Measurements from ENCODE around the gene RFNG. TPM values are rescaled to one million over a fixed set of nuclear protein-coding genes. Genes with fewer than 3 reads are reported as not detected.
A peak's percentile ranks its signal among the peaks of the same experiment; 100 is the strongest.

The RFNG gene
- total RNA-seq, 4 donors from 2014 or later, result 33.2 to 92.0 (median 48.8) TPM

GRCh38 chr17:82029990-82030469 is 21.6 kb downstream of the RFNG start:
- in situ Hi-C loops (cut with MboI; ENCODE audit: low pct_ligation_motif_present in 1 of 4, low pct_unique_long_range_greater_than_20kb in 1 of 4, low sequenced_read_pairs in 3 of 4) (loop anchor here (5.0 to 25.0 kb wide), 3 partner anchors 125 to 132 kb away; no protein-coding TSS in a partner anchor), intact Hi-C loops (cut with DNase I; ENCODE audit: low total_unique reads) (loop anchor here (1.0 to 5.0 kb wide), 2 partner anchors 124 to 468 kb away; no protein-coding TSS in a partner anchor)
- Histone ChIP-seq H3K4me3 (peak overlapping the region in 2 of 4 donors; percentile 49 to 61), H3K27ac (peak overlapping the region in 1 of 4 donors; percentile 90), H3K27me3 (peaks cover 9% of the 10 kb centered on the region), H3K4me1 (peaks cover 4 to 20% (median 17%) of the 10 kb centered on the region in 4 donors), H3K9me3 (no peaks in the 10 kb centered on the region), H3K36me3 (no peaks in the 10 kb centered on the region)
- 59% methylated on average over 29 of the region's 31 CpGs; no CpG with 5 or more reads in 1 of the 2 donors for WGBS, 2 donors (ENCODE audit: low coverage in 1 of 2)
- TF ChIP-seq POLR2A (IDR thresholded peaks at IDR 0.05) (no peak), POLR2AphosphoS5 (IDR thresholded peaks at IDR 0.05) (no peak), CTCF (IDR thresholded peaks at IDR 0.05) (no peak), EP300 (IDR thresholded peaks at IDR 0.05; ENCODE audit: low read depth) (no peak)
- no peak for DNase-seq

- DNase-seq, result no peak
- Histone ChIP-seq H3K27ac (no peak overlapping the region), H3K9me3 (no peaks in the 10 kb centered on the region), H3K27me3 (peaks cover 9% of the 10 kb centered on the region), H3K4me1 (peaks cover 4 to 25% (median 18%) of the 10 kb centered on the region in 4 donors), H3K4me3 (no peak overlapping the region), H3K36me3 (no peaks in the 10 kb centered on the region)
- 90% methylated on average over 9 of the region's 16 CpGs; no CpG with 5 or more reads in 1 of the 2 donors for WGBS, 2 donors (ENCODE audit: low coverage in 1 of 2)
- intact Hi-C loops (cut with DNase I; ENCODE audit: low total_unique reads) (no loop called here), in situ Hi-C loops (cut with MboI; ENCODE audit: low pct_ligation_motif_present in 1 of 4, low pct_unique_long_range_greater_than_20kb in 1 of 4, low sequenced_read_pairs in 3 of 4) (loop anchor here in 3 of 4 donors (5.0 to 25.0 kb wide), 2 partner anchors 128 to 133 kb away; no protein-coding TSS in a partner anchor)
- TF ChIP-seq POLR2AphosphoS5 (IDR thresholded peaks at IDR 0.05), result no peak
- no peak for TF ChIP-seq POLR2A (IDR thresholded peaks at IDR 0.05)
- no peak for TF ChIP-seq CTCF (IDR thresholded peaks at IDR 0.05)
- TF ChIP-seq EP300 (IDR thresholded peaks at IDR 0.05; ENCODE audit: low read depth), result no peak
Observed at GRCh38 chr17:82029391-82029790, 22.2 kb downstream of the RFNG start.

GRCh38 chr17:82028966-82029365 is 22.6 kb downstream of the RFNG start:
- no peaks in the 10 kb centered on the region for H3K36me3 ChIP-seq
- peaks cover 6 to 30% (median 22%) of the 10 kb centered on the region in 4 donors for H3K4me1 ChIP-seq

More at GRCh38 chr17:82028966-82029365, 22.6 kb downstream of the RFNG start:
- Histone ChIP-seq H3K27me3 (peaks cover 9% of the 10 kb centered on the region), H3K4me3 (no peak overlapping the region), H3K27ac (no peak overlapping the region), H3K9me3 (no peaks in the 10 kb centered on the region)
- TF ChIP-seq EP300 (IDR thresholded peaks at IDR 0.05; ENCODE audit: low read depth) (no peak), POLR2A (IDR thresholded peaks at IDR 0.05) (no peak), CTCF (IDR thresholded peaks at IDR 0.05) (no peak), POLR2AphosphoS5 (IDR thresholded peaks at IDR 0.05) (no peak)
- intact Hi-C loops (cut with DNase I; ENCODE audit: low total_unique reads) (no loop called here), in situ Hi-C loops (cut with MboI; ENCODE audit: low pct_ligation_motif_present in 1 of 4, low pct_unique_long_range_greater_than_20kb in 1 of 4, low sequenced_read_pairs in 3 of 4) (loop anchor here in 3 of 4 donors (5.0 to 25.0 kb wide), 2 partner anchors 128 to 133 kb away; no protein-coding TSS in a partner anchor)
- WGBS, 2 donors (ENCODE audit: low coverage in 1 of 2), result 98% methylated on average over 9 of the region's 9 CpGs; no CpG with 5 or more reads in 1 of the 2 donors
- no peak for DNase-seq

All from transverse colon (tissue), 4 donors.